Medulla oblongata (tissue), 1 donor: ENCODE results near the gene SMR3A.

Source experiments
- DNase-seq: peaks from one replicate; pipeline ENCODE4 v3.0.0-alpha.2; 2015; ENCODE audit errors: extremely low spot score

Gene SMR3A

DNA sequence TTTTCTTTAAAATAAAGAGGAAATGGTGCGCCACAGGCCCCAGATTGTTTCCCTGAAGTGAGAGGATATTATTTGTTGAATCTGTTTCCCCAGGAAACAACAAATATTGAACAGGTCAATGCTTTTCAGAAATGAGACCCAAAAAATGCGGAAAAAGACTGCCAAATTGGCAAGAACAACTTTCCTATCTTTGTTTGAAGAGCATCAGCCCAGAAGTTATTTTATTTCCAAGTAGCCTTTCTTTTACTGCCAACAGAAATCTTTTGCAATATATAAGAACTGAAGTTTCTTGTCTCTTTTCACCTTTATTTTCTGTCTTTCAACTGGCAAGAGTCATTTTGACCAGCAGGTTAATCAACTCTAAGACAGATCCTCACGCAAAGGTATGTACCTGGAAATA, at the start of gene SMR3A:
Gene SMR3A, plus strand, starts transcription at position 301 of the 400 bp plus-strand sequence. CDS start 1,356 bp downstream, outside the sequence.
- no peak for DNase-seq

DNA sequence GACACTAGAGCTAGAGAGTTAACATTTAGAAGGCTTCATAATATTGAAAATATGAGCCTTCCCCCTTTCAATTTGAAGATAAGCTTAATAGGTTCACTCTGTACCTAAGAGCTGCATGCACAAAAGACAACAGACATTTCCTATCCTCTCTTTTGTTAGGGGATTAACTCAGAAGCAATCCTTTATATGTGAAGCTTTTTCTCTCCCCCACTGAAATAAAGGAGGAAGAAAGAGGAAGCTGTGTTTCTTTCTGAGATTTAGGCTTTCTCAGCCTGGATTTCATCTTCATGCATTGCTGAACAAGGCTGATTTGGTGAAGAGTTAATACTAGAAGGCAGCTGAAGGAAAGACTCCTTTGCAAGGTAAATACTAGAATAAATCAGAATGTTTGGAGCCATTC, 46.8 kb upstream of the SMR3A start:
- no peak for DNase-seq

DNA sequence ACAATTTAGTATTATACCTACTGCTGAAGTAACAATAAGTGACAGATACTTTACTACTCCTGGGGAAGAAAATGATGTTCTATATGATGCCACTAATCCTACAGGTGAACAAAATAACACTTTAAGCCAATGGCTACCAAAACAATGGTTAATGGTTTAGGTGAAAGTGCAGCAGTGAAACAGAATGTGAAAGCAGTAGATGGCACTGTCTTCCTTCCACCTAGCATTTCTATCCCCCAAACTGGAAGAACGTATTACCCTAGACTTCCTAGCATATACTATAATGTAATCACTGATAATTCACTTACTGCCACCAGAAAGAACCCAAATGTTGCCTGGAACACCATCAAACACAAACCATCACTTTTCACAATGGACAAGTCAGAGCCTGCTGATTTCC, 44.6 kb upstream of the SMR3A start:
- DNase-seq, result no peak

DNA sequence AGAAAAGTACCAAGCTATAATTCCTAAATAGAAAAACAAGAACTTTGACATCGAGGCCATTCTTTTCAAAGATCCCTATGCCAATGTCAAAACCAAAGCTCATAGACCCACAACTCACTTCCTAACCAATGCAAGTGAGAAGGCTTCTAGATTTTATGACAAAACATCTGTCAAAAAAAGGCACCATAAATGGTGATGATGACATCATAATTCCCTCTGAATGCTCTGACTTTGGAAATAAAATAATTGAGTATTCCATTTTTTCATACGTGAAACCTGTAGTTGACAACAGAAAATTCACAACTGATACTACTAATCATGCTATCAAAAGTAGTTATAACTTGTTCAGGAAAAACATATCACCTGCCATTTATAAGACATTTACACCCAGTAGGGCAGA, 34.5 kb upstream of the SMR3A start:
- no peak for DNase-seq

DNA sequence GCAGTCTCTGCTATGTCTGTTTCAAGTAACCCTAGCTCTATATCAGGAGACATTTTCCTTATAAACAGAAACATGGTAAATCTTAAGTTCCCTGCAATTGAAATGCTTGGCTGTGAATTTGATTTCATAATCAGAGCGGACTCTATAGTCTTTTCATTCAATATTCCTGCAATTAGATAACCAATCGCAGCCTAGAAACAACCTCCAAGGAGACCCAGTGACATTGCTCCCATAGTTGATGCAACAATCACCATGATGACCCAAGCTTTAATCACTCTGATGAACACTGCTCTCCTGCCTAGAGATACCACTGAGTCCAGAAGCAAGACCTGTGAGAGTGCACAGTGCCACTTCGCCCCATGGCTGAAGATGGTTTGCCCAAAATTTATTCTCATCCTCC, 25.9 kb upstream of the SMR3A start, which contains the start of gene CABS1:
Gene CABS1, plus strand, starts transcription at position 301 of the 400 bp plus-strand sequence. Its CDS starts 59 bp downstream, at position 360.
- no peak for DNase-seq

DNA sequence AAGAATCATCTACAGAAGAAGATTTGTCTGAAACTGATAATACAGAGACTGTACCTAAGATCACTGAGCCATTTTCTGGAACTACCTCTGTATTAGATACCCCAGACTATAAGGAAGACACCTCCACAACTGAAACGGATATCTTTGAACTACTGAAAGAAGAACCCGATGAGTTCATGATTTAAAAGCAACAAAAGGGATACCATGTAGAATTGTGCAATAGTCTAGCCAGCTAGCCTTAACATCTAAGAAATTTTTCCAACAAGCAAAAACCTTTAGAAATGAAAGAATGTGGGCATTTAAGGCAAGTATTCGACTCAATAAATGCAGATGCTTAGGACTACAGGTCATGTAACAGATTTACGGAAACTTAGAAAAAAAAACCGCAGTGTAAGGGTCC, 24.5 kb upstream of the SMR3A start:
- no peak for DNase-seq

DNA sequence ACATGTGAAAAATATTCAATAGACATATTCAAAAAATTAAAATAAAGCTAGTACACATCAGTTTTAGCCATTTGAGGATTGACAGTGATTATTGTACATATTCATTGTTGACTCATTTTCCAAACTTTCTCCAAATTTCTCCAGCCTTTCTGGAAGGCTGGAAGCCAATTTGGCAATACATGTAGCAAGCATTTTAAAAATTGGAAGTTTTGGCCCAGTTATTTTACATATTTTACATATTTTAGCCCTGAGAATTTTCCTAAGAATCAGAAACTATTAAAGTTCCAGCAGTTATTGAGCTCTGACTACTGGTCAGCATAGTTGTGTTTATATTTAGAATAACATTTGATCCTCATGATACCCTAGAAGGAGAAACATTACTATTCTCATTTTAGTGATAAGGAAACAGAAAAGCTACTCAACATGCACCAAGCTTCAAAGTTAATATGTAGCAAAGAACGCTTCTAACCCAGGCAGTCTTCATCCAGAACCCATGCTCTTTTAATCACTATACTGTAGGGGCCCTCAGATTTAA, 22.6 kb upstream of the SMR3A start:
- no peak for DNase-seq

DNA sequence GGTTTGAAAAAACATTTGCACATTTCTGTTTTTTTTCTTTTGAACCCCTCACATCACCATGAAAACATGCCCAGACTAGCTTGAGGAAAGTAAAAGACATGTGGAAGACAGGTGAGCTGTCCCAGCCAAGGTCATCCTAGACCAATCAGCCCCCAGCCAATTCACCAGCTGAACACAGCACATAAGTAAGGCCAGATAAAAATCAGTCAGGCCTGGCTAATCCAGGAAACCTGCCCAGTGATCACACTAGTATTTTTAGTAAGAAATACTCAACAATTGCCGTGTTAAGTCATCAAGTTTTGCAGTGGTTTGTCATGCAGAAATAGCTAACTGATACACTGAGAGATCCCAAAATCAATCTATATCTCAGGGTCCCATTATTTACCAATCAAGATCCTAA, 4.4 kb upstream of the SMR3A start:
- no peak for DNase-seq

DNA sequence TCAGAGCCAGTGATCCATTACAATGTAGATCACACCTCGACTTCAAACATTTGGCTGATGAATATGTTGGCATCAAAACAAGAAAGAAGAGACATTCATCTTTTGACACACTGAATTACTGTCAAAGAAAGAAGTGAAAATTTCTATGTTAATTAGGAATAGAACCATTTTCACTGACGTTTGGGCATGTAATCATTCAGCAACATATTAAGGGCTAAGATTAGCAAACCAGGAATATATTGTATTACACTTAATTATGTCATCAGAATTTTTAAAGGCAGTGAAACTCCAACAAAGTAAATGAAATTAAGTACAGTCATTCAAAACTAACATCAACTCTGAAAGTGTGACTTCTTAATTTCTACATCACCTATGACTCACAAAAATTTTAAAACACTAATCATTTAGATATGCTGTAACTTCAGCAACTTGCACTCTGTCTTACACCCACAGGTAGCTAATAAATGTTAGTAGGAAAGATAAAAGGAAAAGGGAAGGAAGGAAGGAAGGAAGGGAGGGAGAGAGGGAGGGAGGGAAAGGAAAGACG, 1.4 kb upstream of the SMR3A start:
- DNase-seq, result no peak

DNA sequence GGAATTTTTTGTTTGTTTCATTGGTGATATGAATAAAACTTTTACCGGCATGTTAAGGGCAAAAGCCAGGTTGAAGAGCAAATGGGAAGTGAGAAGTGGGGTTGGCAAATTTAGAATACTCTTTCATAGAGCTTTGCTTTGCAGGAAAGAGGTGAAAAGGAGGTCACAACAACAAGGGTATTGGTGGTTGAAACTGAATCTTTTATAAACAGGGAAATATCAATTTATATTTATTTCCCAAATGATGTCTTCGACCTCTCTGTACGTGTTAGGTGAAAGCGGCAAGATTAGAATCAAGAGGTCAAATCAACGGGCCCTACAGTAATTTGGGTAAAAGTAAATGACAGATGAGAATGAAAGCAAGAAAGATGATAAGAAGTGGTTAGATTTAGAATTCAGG, 3.4 kb downstream of the SMR3A start:
- no peak for DNase-seq

DNA sequence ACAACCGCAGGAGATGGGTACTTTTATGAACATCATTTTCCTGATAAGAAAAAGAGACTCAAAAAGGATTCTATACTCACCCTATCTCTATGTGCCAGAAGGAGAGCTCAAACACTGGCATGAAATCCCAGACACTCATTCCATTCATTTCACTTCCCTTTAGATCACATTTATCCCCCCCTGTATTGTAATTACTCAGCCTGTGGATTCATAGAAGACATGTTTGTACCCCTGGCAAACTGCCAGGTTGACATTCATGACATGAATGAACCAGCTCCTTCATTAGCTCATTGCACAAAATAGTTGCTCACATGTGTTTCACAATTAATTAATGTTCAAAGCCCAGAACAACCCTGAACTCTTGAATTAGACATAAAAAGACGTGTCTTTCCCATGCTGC, 4.9 kb downstream of the SMR3A start:
- no peak for DNase-seq

DNA sequence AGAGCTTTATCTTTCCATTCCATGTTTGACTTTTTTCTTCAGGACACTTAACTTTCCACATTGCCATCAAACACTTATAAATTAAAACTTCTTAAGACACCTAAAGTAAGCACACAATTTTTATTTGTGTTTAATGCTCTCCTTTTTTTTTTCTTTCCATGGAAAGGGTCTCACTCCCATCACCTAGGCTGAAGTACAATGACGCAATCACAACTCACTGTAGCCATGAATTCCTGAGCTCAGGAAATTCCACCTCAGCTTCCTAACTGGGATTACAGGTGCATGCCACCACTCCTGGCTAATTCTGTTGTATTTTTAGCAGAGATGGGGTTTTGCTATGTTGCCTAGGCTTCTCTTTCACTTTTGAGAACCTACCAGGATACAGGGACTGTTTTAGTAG, 7.3 kb downstream of the SMR3A start:
- no peak for DNase-seq

DNA sequence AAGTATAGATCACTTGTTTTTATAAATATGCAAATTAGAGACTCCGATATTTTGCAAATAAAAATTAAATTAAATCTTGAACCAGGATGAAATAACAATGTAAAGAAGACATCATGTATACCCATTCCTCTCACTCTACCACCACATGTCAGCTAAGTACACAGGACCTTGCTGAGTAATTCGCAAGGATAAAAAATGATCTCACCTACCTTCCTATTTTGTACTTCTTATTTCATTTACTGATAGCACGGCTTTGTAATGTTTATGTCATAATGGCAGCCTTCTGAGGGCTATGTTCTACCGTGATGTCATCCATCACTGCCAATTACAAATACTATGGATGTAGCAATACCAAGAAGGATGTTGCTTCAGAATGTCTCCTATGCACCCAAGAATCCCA, 11.4 kb downstream of the SMR3A start:
- DNase-seq, result no peak

DNA sequence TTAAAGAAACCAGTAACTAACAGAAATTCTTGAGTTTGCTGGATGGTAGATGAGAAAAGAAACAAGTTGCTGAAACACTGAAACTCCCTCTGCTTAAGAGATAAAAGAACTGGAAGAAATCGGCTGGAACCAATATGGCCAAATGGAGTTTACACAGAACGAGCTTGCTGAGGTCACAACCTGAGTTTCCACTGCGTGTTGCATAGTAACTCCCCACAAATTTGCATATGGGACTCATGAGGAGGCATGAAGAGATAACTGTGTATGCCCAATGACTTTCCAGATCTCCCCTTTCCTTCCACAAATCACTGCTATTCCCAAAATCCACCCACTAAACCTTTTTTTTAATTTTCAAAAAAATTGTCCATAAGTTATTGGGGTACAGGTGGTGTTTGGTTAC, 12.2 kb downstream of the SMR3A start:
- DNase-seq, result no peak

DNA sequence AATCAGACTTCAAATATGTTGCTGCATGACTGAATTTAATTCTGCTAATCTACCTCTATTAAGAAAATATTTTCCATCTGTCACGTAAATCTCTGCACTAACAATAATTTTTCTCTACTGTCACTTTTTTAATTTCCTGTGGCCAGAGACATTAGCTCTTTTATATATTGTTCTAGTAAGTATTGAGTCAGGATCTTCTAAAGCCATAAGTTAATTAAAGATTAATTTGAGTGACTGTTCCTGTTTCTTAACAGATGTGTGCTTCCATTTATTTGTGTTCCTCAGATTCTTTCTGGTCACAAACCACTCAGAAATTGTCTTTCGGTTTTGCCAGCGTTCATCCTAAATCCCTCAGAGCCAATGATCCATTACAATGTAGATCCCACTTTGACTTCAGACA, 20.0 kb downstream of the SMR3A start:
- DNase-seq, result no peak

DNA sequence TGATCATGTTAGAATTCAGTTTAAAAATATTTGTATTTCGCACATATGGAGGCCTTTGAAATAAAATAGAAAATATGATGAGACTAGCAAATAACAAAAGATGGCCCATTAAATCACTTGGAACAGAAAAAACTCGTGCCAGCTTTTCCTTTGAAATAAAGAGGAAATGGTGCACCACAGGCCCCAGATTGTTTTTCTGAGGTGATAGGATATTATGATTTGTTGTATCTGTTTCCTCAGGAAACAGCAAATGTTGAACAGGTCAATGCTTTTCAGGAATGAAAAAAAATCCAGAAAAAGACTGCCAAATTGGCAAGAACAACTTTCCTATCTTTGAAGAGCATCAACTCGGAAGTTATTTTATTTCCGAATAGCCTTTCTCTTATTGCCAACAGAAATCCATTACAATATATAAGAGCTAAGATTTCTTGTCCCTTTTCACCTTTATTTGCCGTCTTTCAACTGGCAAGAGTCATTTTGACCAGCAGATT, 22.2 kb downstream of the SMR3A start, which contains the start of gene SMR3B:
Gene SMR3B, plus strand, starts transcription at position 441 of the 491 bp plus-strand sequence. CDS start 1,380 bp downstream, outside the sequence.
- no peak for DNase-seq

DNA sequence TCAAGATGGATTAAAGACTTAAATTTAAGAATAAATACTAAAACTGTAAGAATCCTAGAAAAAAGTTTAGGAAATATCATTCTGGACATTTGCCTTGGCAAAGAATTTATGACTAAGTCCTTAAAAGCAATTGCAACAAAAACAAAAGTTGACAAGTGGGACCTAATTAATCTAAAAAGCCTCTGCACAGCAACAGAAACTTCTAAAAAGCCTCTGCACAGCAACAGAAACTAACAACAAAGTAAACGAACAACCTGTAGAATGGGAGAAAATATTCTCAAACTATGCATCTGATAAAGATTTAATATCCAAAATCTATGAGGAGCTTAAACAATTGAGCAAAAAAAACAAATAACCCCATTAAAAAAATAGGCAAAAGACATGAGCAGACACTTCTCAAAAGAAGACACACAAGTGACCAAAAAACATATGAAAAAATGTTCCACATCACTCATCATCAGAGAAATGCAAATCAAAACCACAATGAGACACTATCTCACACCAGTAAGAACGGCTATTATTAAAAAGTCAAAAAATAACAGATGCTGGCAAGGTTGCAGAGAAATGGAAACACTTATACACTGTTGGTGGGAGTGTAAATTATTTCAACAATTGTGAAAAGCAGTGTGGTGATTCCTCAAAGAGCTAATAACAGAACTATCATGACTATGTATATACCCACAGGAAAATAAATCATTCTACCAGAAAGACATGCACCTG, 31.7 kb downstream of the SMR3A start:
- no peak for DNase-seq

DNA sequence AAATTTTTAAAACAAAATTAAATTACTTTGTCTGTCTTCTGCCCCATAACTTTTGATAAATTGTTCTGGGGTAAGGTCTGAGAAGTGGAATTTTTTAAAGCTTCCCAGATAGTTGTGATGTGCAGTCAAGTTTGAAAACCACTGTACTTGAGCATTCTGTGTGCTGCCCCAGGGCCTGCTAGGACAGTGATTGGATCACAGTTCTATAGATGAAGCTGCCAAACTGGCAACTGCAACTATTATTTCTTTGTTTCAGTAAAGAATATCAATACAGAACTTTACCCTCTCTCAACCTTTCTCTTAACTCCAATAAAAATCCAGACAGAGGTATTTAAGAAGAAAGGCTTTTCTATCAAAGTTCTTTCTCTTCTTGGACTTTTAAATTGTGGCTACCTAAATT, 37.0 kb downstream of the SMR3A start, which contains the start of gene OPRPN:
Gene OPRPN, plus strand, starts transcription at position 361 of the 400 bp plus-strand sequence. CDS start 1,346 bp downstream, outside the sequence.
- no peak for DNase-seq

DNA sequence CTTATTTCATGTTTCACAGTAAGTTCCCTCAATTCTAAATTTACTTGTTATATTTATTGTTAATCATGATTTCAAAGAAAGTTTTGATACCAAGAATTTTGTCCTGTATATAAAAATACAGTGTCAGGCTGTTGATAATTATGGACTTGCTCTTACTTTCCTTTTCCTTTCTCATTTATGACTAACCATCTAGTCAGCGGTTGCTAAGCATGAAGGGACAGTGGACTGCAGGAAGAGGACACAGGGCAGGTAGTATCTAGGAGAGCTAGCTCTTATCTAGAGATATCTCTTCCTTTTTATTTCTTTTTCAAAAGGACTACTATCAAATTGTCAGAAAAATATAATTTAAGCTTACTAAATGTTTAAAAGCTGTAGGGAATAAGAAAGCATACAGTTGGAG, 38.8 kb downstream of the SMR3A start:
- DNase-seq, result no peak

DNA sequence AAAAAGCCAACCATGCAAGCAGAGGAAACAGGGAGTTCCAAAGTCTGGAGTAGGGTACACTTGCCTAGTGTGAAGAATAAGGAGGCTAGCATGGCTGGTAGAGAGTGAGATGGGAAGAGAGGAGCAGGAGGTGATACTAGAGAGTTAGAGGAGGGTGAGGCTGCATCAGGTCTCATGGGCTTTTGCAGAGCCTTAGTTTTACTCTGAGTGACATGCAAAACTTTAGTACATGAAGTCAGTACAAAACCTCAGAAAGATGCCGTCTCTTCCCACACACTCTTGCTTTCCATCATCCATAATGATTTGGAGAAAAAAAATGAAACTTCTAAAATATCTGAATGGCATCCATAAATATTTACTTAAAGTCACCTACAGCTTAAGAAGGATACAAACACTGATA, 42.2 kb downstream of the SMR3A start:
- no peak for DNase-seq

DNA sequence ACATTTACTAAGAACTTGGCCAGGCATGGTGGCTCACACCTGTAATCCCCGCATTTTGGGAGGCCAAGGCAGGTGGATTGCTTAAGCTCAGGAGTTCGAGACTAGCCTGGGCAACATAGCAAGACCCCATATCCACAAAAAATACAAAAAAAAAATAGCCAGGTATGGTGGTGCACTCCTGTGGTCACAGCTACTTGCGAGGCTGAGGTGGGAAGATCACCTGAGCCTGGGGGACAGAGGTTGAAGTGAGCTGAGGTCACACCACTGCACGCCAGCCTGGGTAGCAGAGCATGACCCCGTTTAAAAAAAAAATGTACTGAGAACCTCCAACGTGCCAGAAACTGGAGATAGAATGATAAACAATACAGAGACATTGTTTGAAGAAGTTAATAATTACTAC, 45.2 kb downstream of the SMR3A start:
- no peak for DNase-seq
